COLO668 (cell line): Measurements from ENCODE around the gene CABP7.
A peak's percentile ranks its signal among the peaks of the same experiment; 100 is the strongest.

Experiments used
- DNase-seq: peaks from one replicate; lab custom pipeline; 2025; ENCODE audit not compliant: unreplicated experiment; lab: John Stamatoyannopoulos, UW

The CABP7 gene

GRCh38 chr22:29768052-29768693 is 48.4 kb downstream of the CABP7 start:
- DNase-seq, result no peak

- no peak for DNase-seq
Measured at GRCh38 chr22:29769723-29770321, 50.0 kb downstream of the CABP7 start.

- DNase-seq, result peak; percentile 7
Measured at GRCh38 chr22:29772170-29772641, 52.4 kb downstream of the CABP7 start.

GRCh38 chr22:29773233-29773632 is 53.4 kb downstream of the CABP7 start:
- no peak for DNase-seq

GRCh38 chr22:29780220-29780619 is 60.4 kb downstream of the CABP7 start:
- no peak for DNase-seq

- no peak for DNase-seq
Measured at GRCh38 chr22:29780748-29781676, 61.2 kb downstream of the CABP7 start.
